Muscle layer of colon (tissue), 2 donors: ENCODE data around the gene CCDC7.
"Not testable (repeated sequence)": the region's sequence is repeated elsewhere in the genome, so short reads cannot be mapped to it uniquely, and the experiment has no call there.

Experiments
- H3K27ac ChIP-seq: one replicate; pipeline ENCODE4 v1.7.0; 2013; ENCODE audit warnings: low read depth, mild to moderate bottlenecking, low read length, moderate library complexity
- H3K27me3 ChIP-seq, 2 donors: one replicate each; pipeline ENCODE4 v1.7.0; 2013; ENCODE audit warnings: low read length in 2 of 2, mild to moderate bottlenecking in 2 of 2; ENCODE audit not compliant: insufficient read depth in 2 of 2, control insufficient read depth in 1 of 2
- H3K36me3 ChIP-seq: one replicate; pipeline ENCODE4 v1.7.0; 2013; ENCODE audit warnings: mild to moderate bottlenecking, low read length; ENCODE audit not compliant: insufficient read depth
- H3K4me1 ChIP-seq: one replicate; pipeline ENCODE4 v1.7.0; 2013; ENCODE audit warnings: mild to moderate bottlenecking, low read length; ENCODE audit not compliant: insufficient read depth
- H3K4me3 ChIP-seq, 2 donors: one replicate each; pipeline ENCODE4 v1.7.0; 2013; ENCODE audit warnings: low read length in 2 of 2, low read depth in 1 of 2, mild to moderate bottlenecking in 1 of 2, moderate library complexity in 1 of 2
- H3K9ac ChIP-seq: one replicate; pipeline ENCODE4 v1.7.0; 2013; ENCODE audit warnings: low read length
- H3K9me3 ChIP-seq: one replicate; pipeline ENCODE4 v1.7.0; 2013; ENCODE audit warnings: mild to moderate bottlenecking, low read length
- donor health status: abdominal sarcoma.
- donor health status: Adenocarcinoma of cecum.

CCDC7 gene

DNA sequence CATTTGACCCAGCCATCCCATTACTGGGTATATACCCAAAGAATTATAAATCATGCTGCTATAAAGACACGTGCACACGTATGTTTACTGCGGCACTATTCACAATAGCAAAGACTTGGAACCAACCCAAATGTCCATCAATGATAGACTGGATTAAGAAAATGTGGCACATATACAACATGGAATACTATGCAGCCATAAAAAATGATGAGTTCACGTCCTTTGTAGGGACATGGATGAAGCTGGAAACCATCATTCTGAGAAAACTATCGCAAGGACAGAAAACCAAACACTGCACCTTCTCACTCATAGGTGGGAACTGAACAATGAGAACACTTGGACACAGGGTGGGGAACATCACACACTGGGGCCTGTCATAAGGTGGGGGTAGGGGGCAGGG is 471.9 kb downstream of the CCDC7 start:
- not testable (repeated sequence) for H3K4me3 ChIP-seq, H3K27me3 ChIP-seq, H3K9me3 ChIP-seq, H3K27ac ChIP-seq, H3K4me1 ChIP-seq, H3K9ac ChIP-seq
- peaks cover 32% of the 10 kb centered on the region for H3K36me3 ChIP-seq

GRCh38 chr10:32922170-32922569 is 476.2 kb downstream of the CCDC7 start:
- peaks cover 70% of the 10 kb centered on the region for H3K36me3 ChIP-seq

GRCh38 chr10:32923134-32923533 is 477.2 kb downstream of the CCDC7 start:
- no peak overlapping the region for H3K9ac ChIP-seq
- H3K36me3 ChIP-seq: peaks cover 79% of the 10 kb centered on the region
- no peaks in the 10 kb centered on the region for H3K9me3 ChIP-seq
- H3K27me3 ChIP-seq: no peaks in the 10 kb centered on the region
- peaks cover 8% of the 10 kb centered on the region for H3K4me1 ChIP-seq
- H3K4me3 ChIP-seq: no peak overlapping the region
- no peak overlapping the region for H3K27ac ChIP-seq

More at GRCh38 chr10:32922170-32922569, 476.2 kb downstream of the CCDC7 start:
- Histone ChIP-seq H3K4me3 (no peak overlapping the region), H3K9me3 (no peaks in the 10 kb centered on the region), H3K4me1 (peaks cover 8% of the 10 kb centered on the region), H3K9ac (no peak overlapping the region), H3K27me3 (no peaks in the 10 kb centered on the region), H3K27ac (no peak overlapping the region)

DNA sequence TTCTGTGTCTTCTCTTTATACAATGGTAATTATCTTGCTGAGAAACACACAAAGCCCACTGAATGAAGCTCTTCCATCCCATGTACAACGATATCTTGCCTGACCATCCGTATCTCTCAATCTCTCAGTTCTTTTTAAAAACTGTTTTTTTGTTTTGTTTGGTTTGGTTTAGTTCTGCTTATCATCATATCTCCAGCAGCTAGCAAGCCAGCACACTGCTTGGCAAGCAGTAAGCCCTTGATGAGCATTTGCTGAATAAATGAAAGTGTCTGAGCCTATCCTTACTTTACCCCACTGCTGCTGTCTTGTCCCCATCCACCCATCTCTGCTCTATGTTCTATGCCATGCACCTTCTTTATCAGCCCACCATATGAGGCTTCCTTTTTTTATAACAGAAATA is 477.9 kb downstream of the CCDC7 start:
- H3K9ac ChIP-seq: no peak overlapping the region
- H3K4me1 ChIP-seq: peaks cover 8% of the 10 kb centered on the region
- H3K4me3 ChIP-seq: no peak overlapping the region
- no peaks in the 10 kb centered on the region for H3K9me3 ChIP-seq
- H3K27me3 ChIP-seq: no peaks in the 10 kb centered on the region
- H3K36me3 ChIP-seq: peaks cover 83% of the 10 kb centered on the region
- H3K27ac ChIP-seq: no peak overlapping the region
